Kidney tubule cell (primary cell): ENCODE data around the gene CAMK1.

Source experiments
- DNase-seq: peaks from one replicate; pipeline ENCODE4 v3.0.0-alpha.2; 2018; ENCODE audit warnings: low spot score

CAMK1 gene

DNA sequence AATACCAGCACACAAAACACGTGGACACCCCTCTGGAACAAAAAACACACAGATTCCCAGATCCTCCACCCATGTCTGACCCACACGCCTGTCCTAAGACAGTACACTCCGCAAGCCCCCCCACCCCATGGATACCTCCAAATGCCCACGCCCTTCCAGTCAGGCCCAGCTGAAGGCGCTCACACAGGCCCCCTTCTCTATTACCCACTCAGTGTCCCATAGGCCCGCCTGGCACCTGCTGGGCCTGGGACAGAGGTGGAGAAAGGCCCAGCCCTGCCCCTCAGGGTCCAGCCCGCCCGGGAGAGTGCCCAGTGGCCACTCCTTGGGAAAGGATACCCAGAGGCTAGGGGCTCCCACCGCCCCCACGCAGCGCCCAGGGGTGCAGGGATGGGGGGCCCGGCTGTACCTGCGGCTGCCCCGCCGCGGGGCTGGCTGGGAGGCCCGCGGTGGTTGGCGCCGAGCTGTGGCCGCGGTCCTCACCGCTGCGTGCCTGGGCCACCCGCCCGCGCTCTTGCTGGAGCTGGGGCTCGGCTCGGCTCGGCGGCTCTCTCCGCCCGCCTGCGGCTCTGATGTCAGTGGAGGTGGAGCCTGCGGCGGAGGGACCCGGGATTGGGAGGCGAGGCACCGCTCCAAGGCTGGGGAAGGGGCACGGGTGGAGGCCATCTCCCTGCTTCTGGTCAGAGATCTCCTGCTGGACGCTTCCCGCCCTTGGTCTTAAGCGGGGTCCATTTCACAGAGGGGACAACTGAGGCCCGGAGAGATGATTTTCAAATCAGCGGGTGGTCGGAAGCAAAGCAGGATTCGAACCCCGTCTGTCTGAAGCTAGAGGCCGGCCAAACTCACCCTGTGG lies at the start of gene CAMK1:
Gene CAMK1, minus strand, starts transcription at position 522 of the 850 bp plus-strand sequence. CDS start 2,198 bp downstream, outside the sequence.
- DNase-seq: peak; percentile 75

DNA sequence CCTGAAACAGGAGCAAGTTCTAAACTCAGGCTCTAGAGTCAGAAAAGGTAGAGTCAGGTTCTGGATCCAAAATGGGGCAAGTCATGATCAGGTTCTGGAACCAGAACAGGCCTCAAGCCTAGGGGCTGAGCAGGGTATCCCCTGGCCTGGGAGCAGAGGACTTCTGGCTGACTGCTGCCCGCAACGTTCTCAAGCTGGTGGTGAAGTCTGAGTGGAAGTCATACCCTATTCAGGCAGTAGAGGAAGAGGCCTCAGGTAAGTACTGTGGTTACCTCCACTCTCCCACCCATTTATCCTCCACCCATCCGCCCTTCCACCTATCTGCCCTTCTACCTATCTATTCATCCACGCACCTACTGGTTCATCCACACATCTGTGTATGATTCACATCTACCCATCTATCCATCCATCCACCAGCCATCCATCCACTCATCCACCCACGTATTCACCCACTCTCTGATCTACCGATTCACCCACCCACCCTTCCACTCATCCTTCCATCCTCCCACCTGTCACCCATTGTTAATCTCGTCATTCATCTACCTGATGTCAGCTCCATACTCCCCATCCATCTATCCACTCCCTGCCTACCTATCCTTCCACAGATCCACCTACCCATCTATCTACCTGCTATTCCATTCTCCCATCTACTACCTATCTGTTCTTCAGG lies 49.1 kb upstream of the CAMK1 start:
- DNase-seq: no peak

DNA sequence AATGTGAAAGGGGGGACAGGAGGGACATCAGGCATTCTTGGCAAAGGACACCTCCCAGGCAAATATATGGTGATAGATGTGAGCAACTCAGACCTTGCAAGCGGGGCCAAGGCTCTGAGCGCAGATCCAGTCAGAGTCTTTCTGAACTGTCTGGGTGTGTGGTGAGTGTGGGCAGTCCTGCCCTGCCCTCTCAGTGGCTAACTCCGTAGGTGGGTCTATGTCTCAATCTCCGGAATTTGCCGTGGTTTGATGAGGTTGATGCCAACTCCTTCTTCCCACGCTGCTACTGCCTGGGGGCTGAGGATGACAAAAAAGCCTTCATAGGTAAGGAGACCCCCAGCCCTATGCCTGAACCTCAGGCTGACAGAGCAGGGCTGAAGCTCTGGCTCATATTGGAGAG lies 47.7 kb upstream of the CAMK1 start:
- DNase-seq: no peak

DNA sequence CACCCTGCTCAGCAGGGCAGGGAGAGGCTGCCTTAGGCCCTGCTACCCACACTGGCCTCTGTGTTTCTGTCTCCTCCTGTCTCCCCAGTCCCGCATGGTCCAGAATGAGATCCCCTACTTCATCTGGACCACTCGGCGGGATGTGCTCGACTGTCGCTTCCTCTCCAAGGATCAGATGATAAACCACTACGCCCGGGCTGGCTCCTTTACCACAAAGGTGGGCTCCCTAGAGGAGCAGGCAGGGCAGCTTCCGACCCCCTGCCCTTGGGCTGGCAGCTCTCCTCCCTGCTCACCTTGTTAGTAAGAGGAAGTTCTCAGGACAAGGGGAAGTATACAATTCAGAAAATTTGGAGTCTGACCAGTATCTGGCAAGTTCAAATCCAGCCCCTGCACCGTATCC lies 46.2 kb upstream of the CAMK1 start:
- DNase-seq: no peak

DNA sequence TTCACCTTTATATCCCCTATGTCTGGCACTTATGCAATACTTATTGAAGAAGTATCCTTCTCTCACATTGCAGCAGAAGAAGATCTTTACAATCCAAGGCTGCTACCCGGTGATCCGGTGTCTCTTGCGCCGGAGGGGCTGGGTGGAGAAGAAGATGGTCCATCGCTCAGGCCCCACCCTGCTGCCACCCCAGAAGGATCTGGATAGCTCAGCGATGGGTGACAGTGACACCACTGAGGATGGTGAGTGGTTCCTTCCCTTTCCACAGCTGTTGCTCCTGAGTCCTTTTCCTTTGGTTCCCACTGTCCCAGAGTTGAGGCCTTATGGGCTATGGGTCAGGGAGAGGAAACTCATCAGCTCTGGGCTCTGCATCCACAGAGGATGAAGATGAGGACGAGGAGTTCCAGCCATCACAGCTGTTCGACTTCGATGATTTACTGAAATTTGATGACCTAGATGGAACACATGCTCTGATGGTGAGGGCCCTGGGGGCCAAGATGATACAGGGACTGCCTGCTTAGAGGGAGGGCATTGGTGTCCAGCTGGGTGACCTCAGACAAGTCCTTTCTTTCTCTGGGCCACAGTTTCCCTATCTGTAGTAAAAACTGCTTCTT lies 43.2 kb upstream of the CAMK1 start:
- no peak for DNase-seq

DNA sequence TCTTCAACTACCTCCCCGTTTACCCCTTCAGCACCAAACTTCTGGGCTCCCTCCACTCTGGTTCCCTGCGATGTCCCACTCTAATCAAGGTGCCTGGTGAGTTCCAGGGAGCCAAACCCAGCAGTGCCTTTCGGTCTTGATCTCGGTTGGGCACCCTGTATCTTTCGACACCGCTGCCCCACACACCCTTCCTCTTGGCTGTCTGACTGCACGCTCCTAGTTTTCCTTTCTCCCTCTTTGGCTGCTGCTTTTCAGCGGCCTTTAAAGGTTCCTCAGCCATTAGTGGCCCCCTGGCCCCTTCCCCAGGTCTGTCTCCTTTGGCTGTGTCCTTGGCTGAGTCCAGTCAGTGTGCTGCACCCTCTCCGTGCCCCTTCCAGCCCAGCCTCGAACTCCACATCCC lies 41.1 kb upstream of the CAMK1 start:
- no peak for DNase-seq

DNA sequence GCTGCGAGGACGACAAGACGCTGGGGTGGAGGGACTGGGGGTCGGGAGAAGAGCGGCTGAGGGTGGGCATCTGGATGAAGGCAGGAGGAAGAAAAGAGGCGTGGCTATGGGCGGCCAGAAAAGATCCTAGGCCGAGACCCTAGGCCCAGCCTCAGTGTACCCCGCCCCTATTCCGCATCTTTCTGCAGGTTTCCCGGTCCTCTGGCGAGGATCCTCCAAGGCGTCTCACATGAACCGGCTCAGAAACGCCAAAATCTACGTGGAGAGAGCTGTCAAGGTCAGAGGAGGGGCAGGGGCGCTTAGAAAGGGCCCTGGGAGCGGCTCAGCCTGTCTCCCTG lies 40.7 kb upstream of the CAMK1 start:
- no peak for DNase-seq

DNA sequence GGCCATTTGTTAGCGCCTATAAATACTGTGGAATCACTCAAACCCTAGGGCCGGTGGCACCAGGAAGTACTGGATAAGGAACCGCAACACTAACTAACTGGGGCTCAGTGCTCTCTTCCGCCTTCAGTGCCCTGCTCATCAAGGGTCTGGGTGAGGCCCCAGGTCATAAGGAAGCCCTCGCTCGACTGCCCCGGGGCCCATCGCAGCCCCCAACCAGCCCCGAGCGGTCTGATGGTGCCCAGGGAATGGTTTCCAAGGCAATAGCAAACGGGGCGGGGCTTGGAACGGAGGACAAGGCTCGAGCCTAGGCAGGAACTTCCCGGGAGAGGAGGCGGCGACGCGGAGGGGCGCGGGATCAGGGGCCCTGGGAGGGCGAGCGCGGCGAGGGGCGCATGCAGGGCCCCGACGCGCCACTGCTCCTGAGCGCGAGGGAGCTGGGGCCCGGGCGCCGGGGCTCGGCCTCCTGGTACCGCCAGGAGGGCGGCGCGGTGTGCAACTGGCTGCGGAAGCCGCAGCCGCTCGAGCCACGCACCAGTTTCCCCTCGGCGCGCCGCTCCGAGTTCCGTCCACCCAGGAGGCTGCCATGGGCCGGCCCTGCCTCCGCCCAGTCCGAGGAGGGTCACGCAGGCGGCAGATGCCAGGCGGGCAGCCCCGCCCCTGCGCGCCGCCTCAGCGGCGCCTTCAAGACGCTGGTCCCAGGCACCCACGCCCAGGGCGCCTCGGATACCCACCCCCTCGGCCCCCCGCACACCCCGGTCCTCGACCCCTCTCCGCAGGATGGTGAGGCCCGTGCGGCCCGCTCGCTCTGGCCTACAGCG lies 40.1 kb upstream of the CAMK1 start, which contains the start of gene TTLL3:
Gene TTLL3, plus strand, starts transcription at position 648 of the 818 bp plus-strand sequence. CDS start 400 bp downstream, outside the sequence.
- DNase-seq: peak; percentile 83

DNA sequence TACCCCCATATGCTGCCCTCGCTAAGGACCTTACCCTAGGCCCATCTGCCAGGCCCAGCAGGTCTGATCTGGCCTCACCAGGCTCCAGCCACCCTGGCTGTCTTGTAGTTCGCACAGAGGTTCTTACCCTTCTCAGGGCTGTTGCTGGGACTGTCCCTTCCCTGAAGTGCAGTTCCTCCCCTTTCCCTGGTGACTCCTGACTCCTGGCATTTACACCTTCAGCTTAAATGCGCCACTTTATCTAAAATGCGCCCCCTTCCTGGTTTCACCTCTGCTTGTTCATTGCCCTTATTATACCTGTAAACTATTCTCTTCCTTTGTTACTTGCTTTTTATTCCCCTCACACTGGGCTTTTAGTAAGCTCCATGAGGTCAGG lies 39.5 kb upstream of the CAMK1 start:
- peak; percentile 81 for DNase-seq

DNA sequence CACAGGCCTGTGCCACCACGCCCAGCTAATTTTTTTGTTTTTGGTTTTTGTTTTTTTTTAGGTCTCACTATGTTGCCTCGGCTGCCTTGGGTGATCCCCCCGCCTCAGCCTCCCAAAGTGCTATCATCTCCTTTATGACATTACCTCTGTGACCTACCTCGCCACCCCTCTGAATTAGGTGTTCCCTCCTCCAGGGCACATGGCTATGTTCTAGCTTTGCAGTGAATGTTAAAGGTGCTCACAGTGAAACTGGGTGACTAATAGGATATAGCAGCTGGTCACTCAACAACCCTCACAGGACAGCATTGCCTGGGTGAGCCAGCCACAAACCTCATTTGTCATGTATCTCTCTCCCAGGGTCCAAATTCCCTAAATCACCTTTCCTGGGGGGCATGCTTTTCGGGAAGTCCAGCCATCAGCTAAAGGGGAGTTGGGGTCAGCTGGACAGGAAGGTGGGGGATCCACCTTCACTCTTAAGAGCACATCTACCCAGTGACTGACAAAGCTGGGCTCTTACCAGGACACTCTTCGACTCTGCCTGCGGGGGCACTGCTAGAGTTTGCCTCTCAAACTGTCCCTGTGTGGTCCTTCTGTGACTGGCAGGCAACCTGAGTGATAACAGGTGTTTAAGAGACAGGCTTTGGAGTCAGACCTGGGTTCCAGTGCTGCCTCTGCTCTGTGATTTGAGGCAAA lies 38.7 kb upstream of the CAMK1 start:
- peak; percentile 84 for DNase-seq

DNA sequence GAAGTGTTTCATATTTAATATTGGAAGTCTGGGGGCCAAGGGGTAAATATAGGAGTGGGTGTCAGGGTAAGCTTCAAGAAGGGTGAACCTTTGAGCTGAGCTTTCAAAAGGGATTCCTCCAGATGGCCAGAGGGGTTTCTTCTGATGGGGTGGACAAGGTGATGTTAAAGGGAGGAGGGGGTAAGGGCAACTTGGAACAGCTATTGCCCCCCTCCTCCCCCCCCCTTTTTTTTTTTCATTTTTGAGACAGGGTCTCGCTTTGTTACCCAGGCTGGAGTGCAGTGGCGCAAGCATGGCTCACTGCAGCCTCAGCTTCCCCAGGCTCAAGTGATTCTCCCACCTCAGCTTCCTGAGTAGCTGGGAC lies 38.2 kb upstream of the CAMK1 start:
- DNase-seq: no peak

DNA sequence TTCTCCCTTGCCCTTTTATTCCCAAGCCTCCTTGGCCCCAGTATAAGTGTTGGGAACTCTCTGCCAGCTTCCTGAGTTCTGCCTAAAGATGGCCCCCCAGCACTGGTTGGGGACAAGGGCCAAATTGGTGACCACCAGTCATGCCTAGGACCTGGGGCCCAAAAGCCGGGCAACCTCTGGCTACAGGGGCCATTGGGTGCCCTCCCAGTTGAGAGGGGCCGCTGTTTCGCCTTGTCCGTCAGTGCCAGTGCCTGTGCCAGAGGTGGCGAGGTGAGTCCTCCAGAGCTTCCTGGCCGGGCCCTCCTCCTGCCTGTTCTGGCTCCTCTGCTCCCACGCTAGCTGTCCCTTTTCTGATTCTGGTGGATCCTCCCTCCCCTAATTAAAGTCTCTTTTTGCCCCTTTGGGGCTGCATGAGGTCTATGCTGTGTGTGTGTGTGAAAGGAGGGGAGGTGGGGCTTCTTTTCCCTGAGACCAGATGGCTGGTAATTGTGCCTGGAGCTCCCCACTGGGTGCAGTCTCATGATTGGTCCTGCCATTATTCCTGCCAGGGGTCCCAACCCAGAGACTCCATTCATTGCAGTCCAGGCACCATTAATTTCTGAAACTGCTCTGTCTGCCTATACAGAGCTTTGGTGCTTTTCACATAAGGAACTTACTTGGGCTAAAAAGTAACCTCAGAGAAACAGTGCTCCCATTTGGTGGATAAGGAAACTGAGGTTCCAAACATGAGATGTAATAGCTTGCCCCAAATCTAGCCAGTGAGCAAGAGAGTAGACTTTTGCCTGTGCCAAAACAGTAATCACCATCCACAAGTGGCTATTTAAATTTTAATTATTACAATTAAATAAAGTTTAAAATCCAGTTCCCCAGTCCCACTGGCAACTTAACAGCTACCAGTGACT lies 37.2 kb upstream of the CAMK1 start:
- DNase-seq: no peak

DNA sequence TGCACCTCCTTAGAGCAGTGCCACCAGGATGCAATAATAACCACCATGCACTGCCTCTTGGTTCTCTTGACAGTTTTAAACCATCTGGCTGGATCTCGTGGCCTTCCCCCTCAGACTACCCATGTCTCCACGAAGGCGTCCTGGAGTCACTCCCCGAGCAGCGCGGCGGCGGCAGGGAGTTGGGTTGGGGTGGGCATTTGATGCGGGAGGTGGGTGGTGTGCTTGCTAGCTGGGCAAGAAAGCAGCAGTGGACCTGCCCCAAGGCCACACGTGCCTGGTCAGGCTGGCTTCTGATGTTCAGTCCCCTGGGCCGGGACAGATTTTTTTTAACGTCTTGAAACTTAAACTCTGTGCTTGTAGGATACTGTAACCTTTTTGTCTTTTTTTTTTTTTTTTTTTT lies 36.4 kb upstream of the CAMK1 start:
- DNase-seq: no peak

DNA sequence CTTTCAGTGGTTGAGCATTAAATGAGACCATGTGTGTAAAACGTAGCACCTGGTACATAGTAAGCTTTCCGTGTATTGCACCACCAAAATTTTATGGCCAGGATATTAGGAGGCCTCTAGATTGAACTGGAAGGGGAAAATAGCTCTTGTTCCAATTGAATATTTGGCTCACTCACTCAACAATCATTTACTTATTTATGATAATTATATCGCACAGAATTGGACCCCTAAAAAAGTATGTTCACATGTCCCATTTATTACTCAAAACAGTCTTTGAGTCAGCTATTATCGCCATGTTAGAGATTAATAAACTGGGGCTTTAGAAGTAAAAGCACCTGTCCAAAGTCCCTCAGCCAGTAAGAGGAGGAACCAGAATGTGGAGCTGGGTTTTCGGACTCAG lies 35.2 kb upstream of the CAMK1 start:
- DNase-seq: no peak

DNA sequence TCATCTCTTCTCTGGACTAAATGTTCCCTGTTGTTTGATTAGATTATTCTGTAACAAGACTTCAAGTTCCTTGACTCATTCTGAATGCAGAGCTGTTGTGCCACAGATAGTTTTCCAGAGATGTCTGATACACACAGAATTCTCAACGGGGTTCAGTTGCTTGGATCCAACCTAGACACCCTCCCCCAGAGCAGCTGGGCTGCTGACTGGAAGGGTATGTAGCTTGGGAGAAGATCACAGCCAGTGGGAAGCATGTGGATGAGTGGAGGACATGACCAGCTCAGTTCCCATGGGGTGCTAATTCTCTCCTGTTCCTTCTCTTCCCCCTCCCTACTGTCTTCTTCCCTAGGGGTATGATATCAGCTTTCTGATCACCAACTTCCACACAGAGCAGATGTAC lies 33.7 kb upstream of the CAMK1 start:
- no peak for DNase-seq

DNA sequence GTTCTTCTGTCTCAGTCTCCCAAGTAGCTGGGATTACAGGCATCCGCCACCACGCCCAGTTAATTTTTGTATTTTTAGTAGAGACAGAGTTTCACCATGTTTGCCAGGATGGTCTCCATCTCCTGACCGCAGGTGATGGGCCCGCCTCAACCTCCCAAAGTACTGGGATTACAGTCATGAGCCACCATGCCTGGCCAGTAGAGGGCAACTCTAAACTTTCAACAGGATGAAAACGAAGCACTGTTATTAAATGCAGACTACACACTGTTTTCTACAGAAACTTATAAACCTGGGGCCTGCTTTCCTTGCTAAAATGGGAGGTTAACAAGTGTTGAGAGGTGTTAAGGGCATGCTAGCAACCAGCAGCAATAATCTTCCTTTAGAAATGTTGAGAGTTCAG lies 30.8 kb upstream of the CAMK1 start:
- DNase-seq: no peak

DNA sequence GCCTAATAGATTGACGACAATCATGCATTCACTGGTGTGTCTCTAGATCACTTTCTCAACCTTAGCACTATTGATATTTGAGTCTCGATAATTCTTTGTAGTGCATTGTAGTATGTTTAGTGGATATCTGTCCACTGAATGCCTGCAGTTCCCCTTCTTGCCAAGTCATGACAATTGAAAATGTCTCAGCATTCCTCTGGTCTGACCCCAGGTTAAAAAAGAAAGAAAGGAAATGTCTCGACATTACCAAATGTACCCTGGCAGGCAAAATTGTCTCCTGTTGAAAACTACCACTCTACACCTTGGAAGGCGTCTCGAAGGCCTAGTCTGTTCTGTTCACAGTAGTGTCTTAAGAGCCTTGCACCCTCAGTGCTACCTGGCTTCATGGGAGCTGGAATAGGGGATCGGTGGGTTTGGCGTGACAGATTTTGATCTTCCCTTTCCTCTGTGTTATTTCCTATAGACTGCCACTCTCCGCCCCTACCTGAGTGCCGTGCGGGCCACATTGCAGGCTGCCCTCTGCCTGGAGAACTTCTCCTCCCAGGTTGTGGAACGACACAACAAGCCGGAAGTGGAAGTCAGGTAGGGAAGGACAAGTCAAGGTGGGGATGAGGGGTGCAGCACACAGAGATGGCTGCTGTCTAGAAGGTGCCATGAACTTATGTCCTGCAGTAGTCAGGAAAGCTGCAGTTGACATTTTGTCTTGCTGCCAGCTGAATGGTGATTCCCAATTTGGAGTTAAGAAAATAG lies 27.6 kb upstream of the CAMK1 start:
- no peak for DNase-seq

DNA sequence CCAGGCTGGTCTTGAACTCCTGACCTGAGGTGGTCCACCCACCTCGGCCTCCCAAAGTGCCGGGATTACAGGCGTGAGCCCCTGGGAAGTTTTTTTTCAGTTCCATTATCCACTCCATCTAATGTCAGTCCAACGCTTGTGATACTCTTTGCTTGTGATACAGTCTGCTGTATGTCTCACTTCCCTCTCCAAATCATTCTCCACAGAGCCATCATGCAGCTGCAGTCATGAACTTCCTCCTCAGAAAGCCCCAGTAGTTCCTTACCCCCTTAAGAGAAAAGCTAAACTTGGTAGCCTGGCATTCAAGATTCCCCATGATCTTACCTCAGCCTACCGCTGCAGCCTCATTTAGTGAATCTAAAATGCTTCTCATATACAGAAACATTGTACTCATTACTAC lies 25.5 kb upstream of the CAMK1 start:
- DNase-seq: no peak

DNA sequence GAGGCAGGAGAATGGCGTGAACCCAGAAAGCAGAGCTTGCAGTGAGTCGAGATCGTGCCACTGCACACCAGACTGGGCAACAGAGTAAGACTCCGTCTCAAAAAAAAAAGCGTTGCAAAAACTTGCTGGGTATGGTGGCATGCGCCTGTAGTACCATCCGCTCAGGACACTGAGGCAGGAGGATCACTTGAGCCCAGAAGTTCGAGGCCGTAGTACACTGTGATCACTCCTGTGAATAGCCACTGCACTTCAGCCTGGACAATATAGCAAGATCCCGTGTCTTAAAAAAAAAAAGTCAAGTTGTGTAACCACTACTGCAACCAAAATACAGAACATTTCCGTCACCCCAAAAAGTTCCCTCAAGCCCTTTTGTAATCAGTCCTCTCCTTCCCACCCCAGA lies 24.7 kb upstream of the CAMK1 start:
- no peak for DNase-seq

DNA sequence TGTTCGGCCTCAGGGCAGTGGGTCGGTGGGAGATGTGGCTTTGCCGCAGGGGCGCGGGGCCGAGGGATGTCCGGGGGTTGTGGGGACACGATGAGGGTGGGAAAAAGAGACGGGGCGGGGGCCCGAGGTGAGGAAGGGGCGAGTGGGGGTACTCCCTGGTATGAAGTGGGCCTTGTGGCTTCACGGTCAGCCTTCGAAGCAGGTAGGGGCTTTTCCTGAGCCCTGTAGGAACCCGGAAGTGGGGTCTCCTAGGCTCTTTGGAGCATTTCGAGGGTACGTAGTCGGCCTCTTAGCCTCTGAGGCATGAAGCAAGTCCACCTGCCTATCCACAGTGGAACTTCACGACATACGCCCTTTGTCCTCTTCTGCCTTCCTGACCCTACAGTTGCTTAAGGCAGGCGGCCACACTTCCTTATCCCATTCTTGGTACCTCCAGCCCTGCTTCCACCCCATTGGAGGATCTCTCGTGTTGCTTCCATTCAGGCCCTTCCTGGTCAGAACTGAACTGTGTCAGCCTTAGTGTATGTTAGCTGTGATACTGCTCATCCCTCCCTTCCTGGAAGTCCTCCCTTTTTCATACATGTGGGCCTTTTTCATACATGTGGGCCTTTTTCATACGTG lies 23.5 kb upstream of the CAMK1 start:
- peak; percentile 59 for DNase-seq
